T1000 (cell line): ENCODE data around the gene KLK15.

ENCODE experiments used
- DNase-seq: peaks from one replicate; lab custom pipeline; 2025; ENCODE audit warnings: mixed read lengths; lab: John Stamatoyannopoulos, UW

Gene KLK15

GRCh38 chr19:50833117-50833801 is at the start of gene KLK15:
Gene KLK15 (minus strand): TSS chr19:50833574. CDS start chr19:50831492, 2,082 bp downstream.
- no peak for DNase-seq

DNA sequence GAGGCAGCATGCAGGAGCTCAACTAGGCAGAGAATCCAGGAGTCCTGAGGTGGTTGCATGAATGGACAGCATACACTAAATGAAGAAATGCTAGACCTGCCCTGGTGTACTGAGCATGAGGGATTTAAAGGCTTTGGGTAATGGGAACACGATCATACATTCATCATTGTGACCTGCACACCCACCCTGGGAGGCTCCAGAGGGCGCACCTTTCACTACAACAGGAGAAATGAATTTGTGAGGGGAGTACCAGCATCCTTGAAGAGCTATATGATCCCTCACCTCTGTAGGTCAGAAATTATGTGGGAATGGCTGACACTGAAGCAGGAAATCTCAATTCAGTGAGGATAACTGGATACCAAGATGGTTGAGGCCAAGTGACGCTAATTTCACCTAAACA is 48.8 kb upstream of the KLK15 start:
- DNase-seq, result no peak

DNA sequence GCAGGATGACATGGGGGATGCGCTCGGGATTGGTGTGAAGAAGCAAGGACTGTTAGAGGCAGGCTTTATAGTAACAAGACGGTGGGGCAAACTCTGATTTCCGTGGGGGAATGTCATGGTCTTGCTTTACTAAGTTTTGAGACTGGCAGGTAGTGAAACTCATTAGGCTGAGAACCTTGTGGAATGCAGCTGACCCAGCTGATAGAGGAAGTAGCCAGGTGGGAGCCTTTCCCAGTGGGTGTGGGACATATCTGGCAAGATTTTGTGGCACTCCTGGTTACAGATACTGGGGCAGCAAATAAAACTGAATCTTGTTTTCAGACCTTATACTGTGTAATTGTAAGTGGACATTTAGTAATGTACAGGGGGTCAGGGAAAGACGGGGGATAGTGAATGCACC is 46.9 kb upstream of the KLK15 start:
- no peak for DNase-seq

DNA sequence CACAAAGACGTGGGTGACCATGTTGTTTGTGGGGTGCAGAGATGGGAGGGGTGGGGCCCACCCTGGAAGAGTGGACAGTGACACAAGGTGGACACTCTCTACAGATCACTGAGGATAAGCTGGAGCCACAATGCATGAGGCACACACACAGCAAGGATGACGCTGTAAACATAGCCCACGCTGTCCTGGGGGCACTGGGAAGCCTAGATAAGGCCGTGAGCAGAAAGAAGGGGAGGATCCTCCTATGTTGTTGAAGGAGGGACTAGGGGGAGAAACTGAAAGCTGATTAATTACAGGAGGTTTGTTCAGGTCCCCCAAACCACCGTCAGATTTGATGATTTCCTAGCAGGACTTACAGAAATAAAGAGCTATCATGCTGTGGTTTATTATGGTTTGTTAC is 45.5 kb upstream of the KLK15 start:
- DNase-seq, result no peak

- no peak for DNase-seq
These were observed 44.0 kb upstream of the KLK15 start for GRCh38 chr19:50877338-50877737.

DNA sequence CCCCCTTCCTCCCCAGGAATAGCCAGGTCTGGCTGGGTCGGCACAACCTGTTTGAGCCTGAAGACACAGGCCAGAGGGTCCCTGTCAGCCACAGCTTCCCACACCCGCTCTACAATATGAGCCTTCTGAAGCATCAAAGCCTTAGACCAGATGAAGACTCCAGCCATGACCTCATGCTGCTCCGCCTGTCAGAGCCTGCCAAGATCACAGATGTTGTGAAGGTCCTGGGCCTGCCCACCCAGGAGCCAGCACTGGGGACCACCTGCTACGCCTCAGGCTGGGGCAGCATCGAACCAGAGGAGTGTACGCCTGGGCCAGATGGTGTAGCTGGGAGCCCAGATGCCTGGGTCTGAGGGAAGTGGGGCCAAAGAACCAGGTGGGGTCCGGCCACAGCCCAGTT is 43.1 kb upstream of the KLK15 start:
- no peak for DNase-seq

DNA sequence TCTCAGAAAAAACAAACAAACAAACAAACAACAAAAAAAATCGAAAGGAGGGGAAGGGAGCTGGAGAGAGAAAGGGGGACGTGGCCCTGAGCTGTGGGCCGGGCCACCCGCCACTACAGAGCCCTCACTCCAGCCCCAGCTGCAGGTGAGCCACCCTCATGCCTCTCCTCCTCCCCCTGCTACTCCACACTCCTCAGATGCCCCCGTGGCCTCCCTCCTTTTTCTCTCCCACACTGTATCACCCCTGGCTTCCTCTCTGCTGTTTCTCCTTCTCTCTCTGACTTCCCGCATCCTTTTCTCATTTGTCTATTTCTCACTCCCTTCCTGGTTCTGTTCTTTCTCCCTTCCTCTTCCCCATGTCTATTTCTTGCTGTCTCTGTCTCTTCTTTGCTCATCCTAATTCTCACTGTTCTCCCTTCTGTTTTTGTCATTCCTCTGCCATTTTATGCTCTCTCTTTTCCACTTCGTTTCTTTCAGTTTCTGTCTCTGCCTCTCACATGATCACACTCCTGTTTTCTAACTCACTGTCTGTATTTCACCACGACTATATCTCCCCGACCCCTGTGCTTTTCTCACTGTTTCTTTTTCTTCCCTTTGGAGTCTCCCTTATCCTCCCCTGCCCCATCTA is 42.5 kb upstream of the KLK15 start:
- no peak for DNase-seq

DNA sequence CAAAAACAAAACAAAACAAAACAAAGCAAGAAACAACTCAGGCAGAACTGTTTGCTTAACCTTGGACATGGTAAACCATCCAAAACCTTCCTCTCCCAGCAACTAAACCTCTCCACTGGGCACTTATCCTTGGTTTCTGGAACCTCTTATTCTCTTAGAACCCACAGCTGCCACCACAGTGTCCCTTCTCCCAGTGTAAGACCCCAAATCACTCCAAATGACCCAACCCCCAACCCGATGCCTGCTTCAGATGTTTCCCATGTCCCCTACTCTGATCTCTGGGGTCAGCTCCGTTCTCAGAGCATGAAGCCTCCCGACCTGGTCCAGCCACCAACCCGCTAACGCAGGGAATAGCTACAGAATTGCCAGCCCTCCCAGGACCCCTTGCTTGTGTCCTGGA is 40.8 kb upstream of the KLK15 start:
- no peak for DNase-seq

DNA sequence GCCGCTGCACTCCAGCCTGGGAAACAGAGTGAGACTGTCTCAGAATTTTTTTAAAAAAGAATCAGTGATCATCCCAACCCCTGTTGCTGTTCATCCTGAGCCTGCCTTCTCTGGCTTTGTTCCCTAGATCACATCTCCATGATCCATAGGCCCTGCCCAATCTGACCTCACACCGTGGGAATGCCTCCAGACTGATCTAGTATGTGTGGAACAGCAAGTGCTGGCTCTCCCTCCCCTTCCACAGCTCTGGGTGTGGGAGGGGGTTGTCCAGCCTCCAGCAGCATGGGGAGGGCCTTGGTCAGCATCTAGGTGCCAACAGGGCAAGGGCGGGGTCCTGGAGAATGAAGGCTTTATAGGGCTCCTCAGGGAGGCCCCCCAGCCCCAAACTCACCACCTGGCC is 39.7 kb upstream of the KLK15 start, which contains the start of gene KLK2:
Gene KLK2, plus strand, starts transcription at position 384 of the 400 bp plus-strand sequence. CDS start 35 bp downstream, outside the sequence.
- DNase-seq, result no peak

DNA sequence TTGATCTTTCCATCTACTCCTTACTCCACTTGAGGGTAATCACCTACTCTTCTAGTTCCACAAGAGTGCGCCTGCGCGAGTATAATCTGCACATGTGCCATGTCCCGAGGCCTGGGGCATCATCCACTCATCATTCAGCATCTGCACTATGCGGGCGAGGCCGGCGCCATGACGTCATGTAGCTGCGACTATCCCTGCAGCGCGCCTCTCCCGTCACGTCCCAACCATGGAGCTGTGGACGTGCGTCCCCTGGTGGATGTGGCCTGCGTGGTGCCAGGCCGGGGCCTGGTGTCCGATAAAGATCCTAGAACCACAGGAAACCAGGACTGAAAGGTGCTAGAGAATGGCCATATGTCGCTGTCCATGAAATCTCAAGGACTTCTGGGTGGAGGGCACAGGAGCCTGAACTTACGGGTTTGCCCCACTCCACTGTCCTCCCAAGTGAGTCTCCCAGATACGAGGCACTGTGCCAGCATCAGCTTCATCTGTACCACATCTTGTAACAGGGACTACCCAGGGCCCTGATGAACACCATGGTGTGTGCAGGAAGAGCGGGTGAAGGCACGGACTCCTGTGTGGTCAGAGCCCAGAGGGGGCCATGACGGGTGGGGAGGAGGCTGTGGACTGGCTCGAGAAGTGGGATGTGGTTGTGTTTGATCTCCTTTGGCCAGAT is 37.2 kb upstream of the KLK15 start:
- DNase-seq, result no peak

GRCh38 chr19:50869479-50869878 is 36.1 kb upstream of the KLK15 start:
- no peak for DNase-seq

GRCh38 chr19:50861496-50862286 is 28.3 kb upstream of the KLK15 start:
- no peak for DNase-seq

GRCh38 chr19:50861010-50861409 is 27.6 kb upstream of the KLK15 start:
- no peak for DNase-seq

- DNase-seq, result no peak
These were observed 26.5 kb upstream of the KLK15 start for GRCh38 chr19:50859849-50860248.

DNA sequence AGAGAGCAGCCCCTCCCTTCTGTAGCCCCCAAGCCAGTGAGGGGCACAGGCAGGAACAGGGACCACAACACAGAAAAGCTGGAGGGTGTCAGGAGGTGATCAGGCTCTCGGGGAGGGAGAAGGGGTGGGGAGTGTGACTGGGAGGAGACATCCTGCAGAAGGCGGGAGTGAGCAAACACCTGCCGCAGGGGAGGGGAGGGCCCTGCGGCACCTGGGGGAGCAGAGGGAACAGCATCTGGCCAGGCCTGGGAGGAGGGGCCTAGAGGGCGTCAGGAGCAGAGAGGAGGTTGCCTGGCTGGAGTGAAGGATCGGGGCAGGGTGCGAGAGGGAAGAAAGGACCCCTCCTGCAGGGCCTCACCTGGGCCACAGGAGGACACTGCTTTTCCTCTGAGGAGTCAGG is 25.5 kb upstream of the KLK15 start:
- DNase-seq, result no peak

GRCh38 chr19:50857366-50857765 is 24.0 kb upstream of the KLK15 start:
- no peak for DNase-seq

GRCh38 chr19:50854636-50855410 is 21.4 kb upstream of the KLK15 start, which contains the start of gene KLK3:
Gene KLK3 (plus strand): TSS chr19:50854915. CDS start chr19:50854956, 41 bp downstream.
- DNase-seq, result no peak

DNA sequence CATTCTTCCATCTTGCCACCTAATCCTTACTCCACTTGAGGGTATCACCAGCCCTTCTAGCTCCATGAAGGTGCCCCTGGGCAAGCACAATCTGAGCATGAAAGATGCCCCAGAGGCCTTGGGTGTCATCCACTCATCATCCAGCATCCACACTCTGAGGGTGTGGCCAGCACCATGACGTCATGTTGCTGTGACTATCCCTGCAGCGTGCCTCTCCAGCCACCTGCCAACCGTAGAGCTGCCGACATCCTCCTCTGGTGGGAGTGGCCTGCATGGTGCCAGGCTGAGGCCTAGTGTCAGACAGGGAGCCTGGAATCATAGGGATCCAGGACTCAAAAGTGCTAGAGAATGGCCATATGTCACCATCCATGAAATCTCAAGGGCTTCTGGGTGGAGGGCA is 18.2 kb upstream of the KLK15 start:
- no peak for DNase-seq

DNA sequence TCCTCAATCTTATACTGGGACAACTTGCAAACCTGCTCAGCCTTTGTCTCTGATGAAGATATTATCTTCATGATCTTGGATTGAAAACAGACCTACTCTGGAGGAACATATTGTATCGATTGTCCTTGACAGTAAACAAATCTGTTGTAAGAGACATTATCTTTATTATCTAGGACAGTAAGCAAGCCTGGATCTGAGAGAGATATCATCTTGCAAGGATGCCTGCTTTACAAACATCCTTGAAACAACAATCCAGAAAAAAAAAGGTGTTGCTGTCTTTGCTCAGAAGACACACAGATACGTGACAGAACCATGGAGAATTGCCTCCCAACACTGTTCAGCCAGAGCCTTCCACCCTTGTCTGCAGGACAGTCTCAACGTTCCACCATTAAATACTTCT is 17.4 kb upstream of the KLK15 start:
- no peak for DNase-seq

GRCh38 chr19:50844296-50844935 is 11.0 kb upstream of the KLK15 start:
- no peak for DNase-seq

- DNase-seq, result no peak
These were observed 10.4 kb upstream of the KLK15 start for GRCh38 chr19:50843701-50844221.
